ENCODE measurements around the gene KDR. TPM values are rescaled to one million over a fixed set of nuclear protein-coding genes. Genes with fewer than 3 reads are reported as not detected.

The KDR gene
- total RNA-seq: 0.29 and 1.4 TPM in 2 replicates

DNA sequence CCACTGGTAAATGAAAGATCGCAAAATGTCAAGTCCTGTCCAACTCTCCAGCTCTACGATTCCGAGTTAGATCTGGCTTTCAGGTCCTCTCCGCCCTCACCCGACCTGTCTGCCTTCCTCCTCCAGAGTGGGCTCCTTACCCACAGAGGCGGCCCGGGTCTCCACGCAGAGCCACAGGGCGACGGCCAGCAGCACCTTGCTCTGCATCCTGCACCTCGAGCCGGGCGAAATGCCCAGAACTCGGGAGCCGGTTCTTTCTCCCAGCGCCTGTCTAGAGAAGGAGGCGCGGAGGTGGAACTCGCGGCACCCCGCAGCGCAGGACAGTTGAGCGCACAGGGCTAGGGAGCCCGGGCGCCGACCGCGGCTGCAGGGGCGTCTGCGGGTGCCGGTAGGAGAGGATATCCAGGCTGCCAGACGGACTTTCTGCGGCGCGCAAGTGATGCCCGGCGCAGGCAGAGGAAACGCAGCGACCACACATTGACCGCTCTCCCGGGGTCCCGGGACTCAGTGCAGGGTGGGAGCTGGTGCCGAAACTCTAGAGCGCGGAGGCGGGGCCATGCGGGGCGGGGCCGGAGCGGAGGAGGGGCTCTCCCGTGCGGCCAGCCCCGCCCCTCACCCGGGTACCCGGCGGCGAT lies at the start of gene KDR:
Gene KDR, minus strand, starts transcription at position 509 of the 635 bp plus-strand sequence. Its CDS starts 302 bp downstream, at position 207.
- TF ChIP-seq, protein P1, sequence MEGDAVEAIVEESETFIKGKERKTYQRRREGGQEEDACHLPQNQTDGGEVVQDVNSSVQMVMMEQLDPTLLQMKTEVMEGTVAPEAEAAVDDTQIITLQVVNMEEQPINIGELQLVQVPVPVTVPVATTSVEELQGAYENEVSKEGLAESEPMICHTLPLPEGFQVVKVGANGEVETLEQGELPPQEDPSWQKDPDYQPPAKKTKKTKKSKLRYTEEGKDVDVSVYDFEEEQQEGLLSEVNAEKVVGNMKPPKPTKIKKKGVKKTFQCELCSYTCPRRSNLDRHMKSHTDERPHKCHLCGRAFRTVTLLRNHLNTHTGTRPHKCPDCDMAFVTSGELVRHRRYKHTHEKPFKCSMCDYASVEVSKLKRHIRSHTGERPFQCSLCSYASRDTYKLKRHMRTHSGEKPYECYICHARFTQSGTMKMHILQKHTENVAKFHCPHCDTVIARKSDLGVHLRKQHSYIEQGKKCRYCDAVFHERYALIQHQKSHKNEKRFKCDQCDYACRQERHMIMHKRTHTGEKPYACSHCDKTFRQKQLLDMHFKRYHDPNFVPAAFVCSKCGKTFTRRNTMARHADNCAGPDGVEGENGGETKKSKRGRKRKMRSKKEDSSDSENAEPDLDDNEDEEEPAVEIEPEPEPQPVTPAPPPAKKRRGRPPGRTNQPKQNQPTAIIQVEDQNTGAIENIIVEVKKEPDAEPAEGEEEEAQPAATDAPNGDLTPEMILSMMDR (conservative IDR thresholded peaks at IDR 0.05; ENCODE audit: low read depth, low read length): no peak
- no peak for DNase-seq (ENCODE audit: low read depth)
- H3K4me3 ChIP-seq (ENCODE audit: low read depth, low read length): peak within 1 kb of the TSS; percentile 52

DNA sequence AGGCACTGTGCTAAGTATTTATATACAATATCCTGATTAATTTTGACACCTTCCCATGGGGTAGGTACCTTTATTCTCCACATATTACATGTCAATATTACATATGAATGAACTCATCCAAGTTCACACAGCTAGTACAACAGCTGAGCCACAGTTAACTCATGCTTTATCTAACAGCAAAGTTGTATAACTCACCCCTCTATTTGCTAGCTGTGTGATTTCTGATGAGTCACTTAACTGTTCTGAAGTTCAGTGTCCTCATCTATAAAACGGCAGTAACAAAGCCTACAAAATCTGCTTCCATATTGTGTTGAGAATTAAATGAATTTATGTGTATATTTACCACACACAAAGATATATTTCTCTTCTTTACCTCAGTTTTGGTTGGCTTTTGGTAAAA lies 48.2 kb upstream of the KDR start:
- TF ChIP-seq, protein P1 (conservative IDR thresholded peaks at IDR 0.05; ENCODE audit: low read depth, low read length): no peak
- no peak for DNase-seq (ENCODE audit: low read depth)
- no peak overlapping the region for H3K4me3 ChIP-seq (ENCODE audit: low read depth, low read length)

DNA sequence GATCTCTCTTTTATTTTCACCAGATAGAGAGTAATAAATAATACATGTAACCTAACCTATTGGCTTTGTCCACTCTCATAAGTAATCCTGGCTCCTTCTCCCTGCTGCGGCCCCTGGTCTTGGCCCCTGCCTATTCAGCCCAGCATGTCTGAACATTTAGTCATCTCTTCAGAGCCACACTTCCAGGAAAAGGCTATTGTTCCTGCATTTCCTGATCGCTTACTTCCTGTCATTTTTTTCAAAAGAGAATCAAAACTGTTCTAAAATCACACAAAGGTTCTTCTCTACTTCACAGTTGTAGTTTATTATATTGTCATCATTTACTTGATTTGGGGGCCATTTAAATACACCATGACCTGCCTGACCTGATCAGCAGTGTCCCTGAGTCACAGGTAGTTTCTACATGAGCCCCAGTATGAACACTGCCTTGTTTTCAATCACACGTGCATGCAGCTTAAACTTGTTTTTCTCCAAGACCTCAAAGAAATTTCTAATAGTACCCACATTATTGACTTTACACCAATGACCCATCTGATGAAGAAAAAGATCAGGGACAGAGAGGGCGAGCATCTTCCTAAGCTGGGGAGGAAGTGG lies 47.4 kb upstream of the KDR start:
- no peak for DNase-seq (ENCODE audit: low read depth)
- no peak overlapping the region for H3K4me3 ChIP-seq (ENCODE audit: low read depth, low read length)

DNA sequence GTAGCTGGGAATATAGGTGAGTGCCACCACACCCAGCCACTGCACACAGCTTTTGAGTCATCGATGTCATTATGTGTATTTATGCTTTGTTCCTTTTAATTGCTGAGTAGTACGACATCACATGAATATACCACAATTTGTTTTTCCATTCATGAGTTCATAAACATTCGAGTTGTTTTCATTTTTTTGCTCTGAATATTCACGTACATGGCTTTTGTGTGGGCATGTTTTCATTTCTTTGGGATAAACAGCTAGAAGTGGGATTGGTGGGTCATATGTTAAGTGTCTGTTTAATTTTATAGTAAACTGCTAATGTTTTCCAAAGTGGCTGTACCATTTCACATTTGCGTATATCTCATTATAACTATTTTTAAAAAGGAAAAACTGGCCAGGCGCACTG lies 45.1 kb upstream of the KDR start:
- no peak for DNase-seq (ENCODE audit: low read depth)
- TF ChIP-seq, protein P1 (conservative IDR thresholded peaks at IDR 0.05; ENCODE audit: low read depth, low read length): no peak

More for the DNA sequence above, 47.4 kb upstream of the KDR start:
- TF ChIP-seq, protein P1 (conservative IDR thresholded peaks at IDR 0.05; ENCODE audit: low read depth, low read length): no peak

DNA sequence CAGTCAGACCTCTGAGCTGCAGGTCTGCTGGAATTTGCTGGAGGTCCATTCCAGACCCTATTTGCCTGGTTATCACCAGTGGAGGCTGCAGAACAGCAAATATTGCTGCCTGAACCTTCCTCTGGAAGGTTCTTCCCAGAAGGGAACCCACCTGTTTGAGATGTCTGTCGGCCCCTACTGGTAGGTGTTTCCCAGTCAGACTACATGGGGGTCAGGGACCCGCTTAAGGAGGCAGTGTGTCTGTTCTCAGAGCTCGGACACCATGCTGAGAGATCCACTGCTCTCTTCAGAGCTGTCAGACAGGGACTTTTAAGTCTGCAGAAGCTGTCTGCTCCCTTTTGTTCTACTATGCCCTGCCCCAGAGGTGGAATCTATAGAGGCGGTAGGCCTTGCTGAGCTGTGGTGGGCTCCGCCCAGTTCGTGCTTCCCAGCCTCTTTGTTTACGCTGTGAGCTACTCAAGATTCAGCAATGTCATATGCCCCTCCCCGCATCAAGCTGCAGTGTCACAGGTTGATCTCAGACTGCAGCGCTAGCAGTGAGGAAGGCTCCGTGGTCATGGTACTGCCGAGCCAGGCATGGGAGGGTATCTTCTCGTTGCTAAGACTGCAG lies 44.1 kb upstream of the KDR start:
- H3K4me3 ChIP-seq (ENCODE audit: low read depth, low read length): no peak overlapping the region
- DNase-seq (ENCODE audit: low read depth): no peak
- TF ChIP-seq, protein P1 (conservative IDR thresholded peaks at IDR 0.05; ENCODE audit: low read depth, low read length): no peak

More for the DNA sequence above, 45.1 kb upstream of the KDR start:
- no peak overlapping the region for H3K4me3 ChIP-seq (ENCODE audit: low read depth, low read length)

DNA sequence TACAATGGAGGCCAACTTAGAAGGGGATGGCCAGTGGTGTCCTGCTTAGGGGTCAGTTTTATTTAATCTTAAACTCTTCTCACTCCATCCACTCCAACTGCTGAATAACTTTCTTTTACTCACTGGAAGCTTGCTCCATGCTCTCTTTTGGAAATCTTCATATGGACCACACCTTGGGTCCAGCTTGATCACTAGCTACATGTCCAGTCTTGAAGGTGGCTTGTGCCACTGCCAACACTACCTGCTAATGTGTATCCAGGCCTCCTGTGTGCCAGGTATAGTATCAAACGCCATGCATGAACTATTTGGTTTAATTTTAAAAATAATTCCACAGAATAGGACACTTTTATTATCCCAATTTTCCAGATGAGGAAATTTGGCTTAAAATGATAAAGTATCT lies 37.0 kb upstream of the KDR start:
- H3K4me3 ChIP-seq (ENCODE audit: low read depth, low read length): no peak overlapping the region
- no peak for DNase-seq (ENCODE audit: low read depth)
- TF ChIP-seq, protein P1 (conservative IDR thresholded peaks at IDR 0.05; ENCODE audit: low read depth, low read length): no peak
